ENCODE measurements around the gene RCAN2. TPM values are rescaled to one million over a fixed set of nuclear protein-coding genes. Genes with fewer than 3 reads are reported as not detected.
"Not testable (repeated sequence)": the region's sequence is repeated elsewhere in the genome, so short reads cannot be mapped to it uniquely, and the experiment has no call there.

RCAN2 gene
- total RNA-seq, 2 experiments from 2014 or later: 0.57 to 0.91 TPM

DNA sequence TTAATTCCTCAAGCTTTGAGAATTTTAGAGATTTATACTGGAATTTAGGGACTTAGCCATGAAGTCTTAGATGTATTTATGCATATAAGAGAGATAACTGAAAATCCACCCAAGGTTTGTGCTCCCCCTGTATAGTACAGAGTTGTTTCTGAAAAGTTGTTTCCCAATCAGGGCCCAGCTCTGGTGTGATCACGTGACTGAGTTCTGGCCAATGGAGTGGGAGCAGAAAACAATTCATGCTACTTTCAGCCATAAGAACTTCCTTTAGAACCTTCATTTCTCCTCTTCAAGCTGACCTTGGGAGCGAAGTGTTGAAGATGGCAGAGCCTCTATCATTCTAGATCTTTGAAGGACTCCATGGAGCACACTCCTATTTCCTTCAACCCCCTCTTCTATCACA lies 151.0 kb downstream of the RCAN2 start:
- H3K4me1 Mint-ChIP-seq: no peaks in the 10 kb centered on the region
- H3K9me3 Mint-ChIP-seq (ENCODE audit: low read depth): no peaks in the 10 kb centered on the region
- no peak overlapping the region for H3K27ac Mint-ChIP-seq
- H3K27me3 Mint-ChIP-seq: peaks cover 18% of the 10 kb centered on the region
- ATAC-seq (no peak), DNase-seq (no peak)
- intact Hi-C loops (cut with DNase I, micrococcal nuclease): no loop called here
- no peaks in the 10 kb centered on the region for H3K36me3 Mint-ChIP-seq (ENCODE audit: low read depth)
- H3K4me3 Mint-ChIP-seq: no peak overlapping the region
- POLR2A ChIA-PET: no interaction called here
- CTCF ChIA-PET: interaction anchor here (1.0 to 1.2 kb wide), 2 partner anchors 11 to 35 kb away, joined by 3 read pairs; no protein-coding TSS in a partner anchor

- CTCF ChIA-PET: no interaction called here
- Mint-ChIP-seq H3K4me1 (no peaks in the 10 kb centered on the region), H3K36me3 (ENCODE audit: low read depth) (no peaks in the 10 kb centered on the region), H3K27ac (no peak overlapping the region), H3K9me3 (ENCODE audit: low read depth) (no peaks in the 10 kb centered on the region), H3K4me3 (no peak overlapping the region), H3K27me3 (peaks cover 15% of the 10 kb centered on the region)
- ATAC-seq (no peak), DNase-seq (no peak)
- POLR2A ChIA-PET: no interaction called here
- intact Hi-C loops (cut with DNase I, micrococcal nuclease): no loop called here
Observed at GRCh38 chr6:46338131-46338530, 153.1 kb downstream of the RCAN2 start.

- H3K4me3 Mint-ChIP-seq: no peak overlapping the region
Observed at GRCh38 chr6:46334442-46334841, 156.8 kb downstream of the RCAN2 start.

GRCh38 chr6:46333481-46333880 lies 157.8 kb downstream of the RCAN2 start:
- no peak for ATAC-seq
- Mint-ChIP-seq H3K4me1 (no peaks in the 10 kb centered on the region), H3K27ac (no peak overlapping the region), H3K9me3 (ENCODE audit: low read depth) (no peaks in the 10 kb centered on the region), H3K36me3 (ENCODE audit: low read depth) (no peaks in the 10 kb centered on the region), H3K27me3 (peaks cover 19% of the 10 kb centered on the region), H3K4me3 (no peak overlapping the region)
- no peak for DNase-seq
- ChIA-PET POLR2A (no interaction called here), CTCF (no interaction called here)
- intact Hi-C loops (cut with DNase I, micrococcal nuclease): no loop called here

More at GRCh38 chr6:46334442-46334841, 156.8 kb downstream of the RCAN2 start:
- no peak for ATAC-seq
- intact Hi-C loops (cut with DNase I, micrococcal nuclease): no loop called here
- POLR2A ChIA-PET: no interaction called here
- no peak for DNase-seq
- no peaks in the 10 kb centered on the region for H3K4me1 Mint-ChIP-seq
- no peak overlapping the region for H3K27ac Mint-ChIP-seq
- H3K36me3 Mint-ChIP-seq (ENCODE audit: low read depth): no peaks in the 10 kb centered on the region
- CTCF ChIA-PET: interaction anchor here (0.7 kb wide), 1 partner anchor 708 kb away, joined by 3 read pairs; no protein-coding TSS in a partner anchor
- H3K9me3 Mint-ChIP-seq (ENCODE audit: low read depth): no peaks in the 10 kb centered on the region
- peaks cover 19% of the 10 kb centered on the region for H3K27me3 Mint-ChIP-seq

- POLR2A ChIA-PET: not testable (repeated sequence)
Observed at GRCh38 chr6:46332448-46332847, 158.8 kb downstream of the RCAN2 start.

DNA sequence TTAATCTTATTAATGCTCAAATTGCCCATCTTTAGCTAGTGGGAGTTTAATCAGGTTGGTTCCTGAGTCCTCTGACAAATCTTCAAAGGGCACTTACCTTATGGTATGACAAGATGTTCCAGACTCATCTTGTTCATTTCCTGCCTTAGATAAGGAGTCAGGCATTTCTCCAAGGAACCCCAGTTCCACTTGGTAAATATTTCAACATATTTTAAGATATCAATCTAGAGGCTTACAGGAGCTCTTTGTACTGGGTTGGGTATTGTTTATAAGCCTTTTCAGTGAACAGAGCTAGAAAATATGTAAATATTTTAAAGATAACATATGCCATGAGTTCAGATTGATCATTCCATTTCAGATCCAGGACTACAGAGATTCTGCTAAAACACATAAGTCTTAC lies 159.8 kb downstream of the RCAN2 start:
- DNase-seq (no peak), ATAC-seq (no peak)
- ChIA-PET CTCF (no interaction called here), POLR2A (no interaction called here)
- intact Hi-C loops (cut with DNase I, micrococcal nuclease): no loop called here
- Mint-ChIP-seq H3K9me3 (ENCODE audit: low read depth) (no peaks in the 10 kb centered on the region), H3K4me1 (no peaks in the 10 kb centered on the region), H3K4me3 (no peak overlapping the region), H3K27ac (no peak overlapping the region), H3K27me3 (peaks cover 27% of the 10 kb centered on the region), H3K36me3 (ENCODE audit: low read depth) (no peaks in the 10 kb centered on the region)

More at GRCh38 chr6:46332448-46332847, 158.8 kb downstream of the RCAN2 start:
- peaks cover 24% of the 10 kb centered on the region for H3K27me3 Mint-ChIP-seq
- ATAC-seq; H3K27ac Mint-ChIP-seq; DNase-seq; CTCF ChIA-PET; H3K9me3 Mint-ChIP-seq (ENCODE audit: low read depth); H3K36me3 Mint-ChIP-seq (ENCODE audit: low read depth); H3K4me3 Mint-ChIP-seq; H3K4me1 Mint-ChIP-seq; intact Hi-C loops (cut with DNase I, micrococcal nuclease): not testable (repeated sequence)

GRCh38 chr6:46329568-46329967 lies 161.7 kb downstream of the RCAN2 start:
- DNase-seq (no peak), ATAC-seq (no peak)
- H3K4me1 Mint-ChIP-seq: peaks cover 4% of the 10 kb centered on the region
- no peak overlapping the region for H3K4me3 Mint-ChIP-seq
- intact Hi-C loops (cut with DNase I, micrococcal nuclease): no loop called here
- no peak overlapping the region for H3K27ac Mint-ChIP-seq
- no peaks in the 10 kb centered on the region for H3K9me3 Mint-ChIP-seq (ENCODE audit: low read depth)
- ChIA-PET POLR2A (no interaction called here), CTCF (interaction anchor here (1.0 kb wide), 1 partner anchor 340 kb away, joined by 3 read pairs; no protein-coding TSS in a partner anchor)
- no peaks in the 10 kb centered on the region for H3K36me3 Mint-ChIP-seq (ENCODE audit: low read depth)
- H3K27me3 Mint-ChIP-seq: peaks cover 23% of the 10 kb centered on the region

DNA sequence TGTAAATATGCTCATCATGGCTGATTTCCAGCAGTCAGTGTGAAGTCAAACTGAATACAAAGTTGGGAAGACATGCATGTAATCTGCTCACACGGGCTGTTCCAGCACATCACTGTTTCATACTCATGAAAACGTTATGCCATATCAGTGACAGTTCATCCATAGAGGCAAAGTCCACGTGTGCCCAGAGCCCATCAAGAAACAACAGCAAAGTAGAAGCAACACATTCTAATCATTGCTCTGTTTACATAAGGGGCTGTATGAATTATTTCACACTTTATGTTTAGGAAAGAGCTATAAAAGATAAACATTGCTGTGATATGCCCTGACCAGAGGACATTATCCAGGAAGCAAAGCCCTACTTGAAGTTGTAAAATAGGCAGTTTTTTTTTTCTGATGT lies 163.5 kb downstream of the RCAN2 start:
- no peak for DNase-seq
- CTCF ChIA-PET: no interaction called here
- Mint-ChIP-seq H3K9me3 (ENCODE audit: low read depth) (no peaks in the 10 kb centered on the region), H3K4me3 (no peak overlapping the region), H3K27me3 (peaks cover 19% of the 10 kb centered on the region), H3K36me3 (ENCODE audit: low read depth) (no peaks in the 10 kb centered on the region), H3K27ac (no peak overlapping the region), H3K4me1 (peaks cover 6% of the 10 kb centered on the region)
- intact Hi-C loops (cut with DNase I, micrococcal nuclease): no loop called here
- ATAC-seq: no peak
- POLR2A ChIA-PET: no interaction called here

GRCh38 chr6:46325561-46326530 lies 165.4 kb downstream of the RCAN2 start:
- peak; percentile 21 for DNase-seq
- Mint-ChIP-seq H3K27me3 (peaks cover 18% of the 10 kb centered on the region), H3K4me3 (no peak overlapping the region), H3K36me3 (ENCODE audit: low read depth) (no peaks in the 10 kb centered on the region), H3K27ac (no peak overlapping the region), H3K4me1 (peaks cover 6% of the 10 kb centered on the region), H3K9me3 (ENCODE audit: low read depth) (no peaks in the 10 kb centered on the region)
- ATAC-seq: peak; percentile 77
- ChIA-PET CTCF (no interaction called here), POLR2A (no interaction called here)
- intact Hi-C loops (cut with DNase I, micrococcal nuclease): no loop called here

DNA sequence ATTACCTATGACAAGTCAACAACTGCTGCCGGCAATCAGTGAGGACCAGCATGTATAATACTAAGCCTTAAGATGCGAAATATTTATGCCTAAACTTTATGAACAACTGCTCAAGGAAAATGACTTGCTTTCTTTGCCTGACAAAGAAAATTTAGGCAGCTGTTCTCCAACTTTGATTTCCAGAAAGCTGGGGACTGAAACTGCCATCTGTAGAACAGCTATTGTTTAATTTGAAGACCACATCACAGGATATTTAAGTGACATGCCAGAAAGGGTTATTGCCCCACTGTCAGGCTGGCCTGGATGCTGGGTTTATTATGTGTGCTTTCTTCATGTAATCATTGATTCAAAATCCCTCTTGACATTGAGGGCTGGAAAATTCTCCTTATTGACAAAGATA lies 166.5 kb downstream of the RCAN2 start:
- intact Hi-C loops (cut with DNase I, micrococcal nuclease): no loop called here
- ATAC-seq: no peak

DNA sequence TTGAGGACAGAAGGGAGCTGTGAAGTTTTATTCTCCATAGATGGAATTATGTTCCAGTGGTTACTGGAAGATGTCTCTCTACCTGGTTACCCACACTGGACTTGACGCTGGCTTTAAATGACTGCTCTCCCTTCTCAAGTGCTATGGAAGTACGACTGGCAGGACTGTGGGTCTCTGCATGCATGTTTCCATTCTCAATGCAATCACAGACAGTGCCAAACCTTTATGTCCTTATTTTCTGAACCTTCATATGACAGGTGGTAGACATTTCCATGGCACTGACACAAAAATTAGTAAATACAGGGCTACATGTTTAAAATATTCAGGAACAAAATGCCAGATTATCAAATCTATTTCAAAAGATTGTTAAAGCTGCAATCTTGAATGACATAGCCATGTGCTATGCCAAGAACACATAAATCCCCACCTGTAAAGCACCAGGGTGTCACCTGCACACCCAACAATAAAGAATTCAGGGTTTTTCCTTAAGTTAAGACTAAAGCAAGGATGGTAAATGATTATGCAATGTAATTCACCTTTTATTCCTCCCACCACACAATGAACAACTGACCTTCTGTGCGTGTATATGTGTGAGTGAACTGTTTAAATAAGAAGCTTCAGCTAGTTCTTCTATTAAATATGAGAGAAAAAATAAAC lies 167.2 kb downstream of the RCAN2 start:
- no peaks in the 10 kb centered on the region for H3K36me3 Mint-ChIP-seq (ENCODE audit: low read depth)
- H3K4me3 Mint-ChIP-seq: no peak overlapping the region
- no peak for DNase-seq
- POLR2A ChIA-PET: no interaction called here
- ATAC-seq: no peak
- peaks cover 11% of the 10 kb centered on the region for H3K27me3 Mint-ChIP-seq
- intact Hi-C loops (cut with DNase I, micrococcal nuclease): no loop called here
- peaks cover 6% of the 10 kb centered on the region for H3K4me1 Mint-ChIP-seq
- CTCF ChIA-PET: interaction anchor here (1.4 kb wide), 1 partner anchor 234 kb away, joined by 3 read pairs; no protein-coding TSS in a partner anchor
- H3K9me3 Mint-ChIP-seq (ENCODE audit: low read depth): no peaks in the 10 kb centered on the region
- H3K27ac Mint-ChIP-seq: no peak overlapping the region

More for the DNA sequence above, 166.5 kb downstream of the RCAN2 start:
- Mint-ChIP-seq H3K36me3 (ENCODE audit: low read depth) (no peaks in the 10 kb centered on the region), H3K4me3 (no peak overlapping the region), H3K27ac (no peak overlapping the region), H3K9me3 (ENCODE audit: low read depth) (no peaks in the 10 kb centered on the region), H3K27me3 (peaks cover 12% of the 10 kb centered on the region), H3K4me1 (peaks cover 6% of the 10 kb centered on the region)
- CTCF ChIA-PET: no interaction called here
- DNase-seq: no peak
- POLR2A ChIA-PET: no interaction called here
